ENCODE results near the gene TRIOBP. TPM values are rescaled to one million over a fixed set of nuclear protein-coding genes. Genes with fewer than 3 reads are reported as not detected.

The TRIOBP gene
- total and polyA plus RNA-seq, 12 donors, result 34.7 to 115 (median 82.4) TPM

DNA sequence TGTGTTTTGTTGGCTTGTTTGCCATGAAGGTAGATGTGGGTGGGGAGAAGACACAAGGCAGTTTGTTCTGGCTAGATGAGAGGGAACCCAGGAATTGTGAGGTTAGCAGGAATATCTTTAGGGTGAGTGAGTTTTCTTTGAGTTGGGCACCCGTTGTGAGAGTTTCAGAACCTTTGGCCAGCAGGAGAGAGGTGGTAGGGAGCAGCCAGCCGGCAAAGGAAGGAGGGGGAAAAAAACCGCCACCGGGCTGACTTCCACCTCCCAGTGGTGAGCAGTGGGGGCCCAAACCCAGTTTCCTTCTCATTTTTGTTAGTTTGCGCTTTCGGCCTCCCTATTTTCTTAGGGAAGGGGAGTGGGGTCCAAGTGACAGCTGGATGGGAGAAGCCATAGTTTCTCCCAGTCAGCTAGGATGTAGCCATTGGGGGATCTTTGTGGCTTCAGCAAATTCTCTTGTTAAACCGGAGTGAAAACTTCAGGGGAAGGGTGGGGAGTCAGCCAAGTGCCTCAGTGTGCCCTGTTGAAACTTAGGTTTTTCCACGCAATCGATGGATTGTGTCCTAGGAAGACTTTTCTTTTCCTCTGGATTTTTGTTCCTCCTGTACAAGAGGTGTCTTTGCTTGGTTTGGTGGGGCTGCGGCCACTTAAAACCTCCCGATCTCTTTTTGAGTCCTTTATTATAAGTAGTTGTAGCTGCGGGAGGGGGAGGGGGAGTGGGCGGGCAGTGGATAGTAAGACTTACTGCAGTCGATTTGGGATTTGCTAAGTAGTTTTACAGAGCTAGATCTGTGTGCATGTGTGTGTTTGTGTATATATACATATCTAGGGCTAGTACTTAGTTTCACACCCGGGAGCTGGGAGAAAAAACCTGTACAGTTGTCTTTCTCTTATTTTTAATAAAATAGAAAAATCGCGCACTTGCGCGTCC is 109.8 kb downstream of the TRIOBP start:
- WGBS, 2 donors, result 1 to 4% methylated on average over 19 of the region's 19 CpGs
- Histone ChIP-seq H3K4me3 (peak overlapping the region; percentile 54 to 85 (median 71)), H3K9me3 (no peaks in the 10 kb centered on the region), H3K4me1 (peaks cover 8 to 67% (median 42%) of the 10 kb centered on the region in 9 donors), H3K27ac (peak overlapping the region in 7 of 10 donors; percentile 39 to 96 (median 62)), H3K27me3 (peaks cover 0 to 34% (median 0%) of the 10 kb centered on the region in 7 donors), H3K36me3 (no peaks in the 10 kb centered on the region)
- intact Hi-C loops (cut with DNase I), result loop anchor here in 3 of 10 donors (5.0 to 10.0 kb wide), 2 partner anchors 46 to 52 kb away; no protein-coding TSS in a partner anchor
- TF ChIP-seq, protein P1, sequence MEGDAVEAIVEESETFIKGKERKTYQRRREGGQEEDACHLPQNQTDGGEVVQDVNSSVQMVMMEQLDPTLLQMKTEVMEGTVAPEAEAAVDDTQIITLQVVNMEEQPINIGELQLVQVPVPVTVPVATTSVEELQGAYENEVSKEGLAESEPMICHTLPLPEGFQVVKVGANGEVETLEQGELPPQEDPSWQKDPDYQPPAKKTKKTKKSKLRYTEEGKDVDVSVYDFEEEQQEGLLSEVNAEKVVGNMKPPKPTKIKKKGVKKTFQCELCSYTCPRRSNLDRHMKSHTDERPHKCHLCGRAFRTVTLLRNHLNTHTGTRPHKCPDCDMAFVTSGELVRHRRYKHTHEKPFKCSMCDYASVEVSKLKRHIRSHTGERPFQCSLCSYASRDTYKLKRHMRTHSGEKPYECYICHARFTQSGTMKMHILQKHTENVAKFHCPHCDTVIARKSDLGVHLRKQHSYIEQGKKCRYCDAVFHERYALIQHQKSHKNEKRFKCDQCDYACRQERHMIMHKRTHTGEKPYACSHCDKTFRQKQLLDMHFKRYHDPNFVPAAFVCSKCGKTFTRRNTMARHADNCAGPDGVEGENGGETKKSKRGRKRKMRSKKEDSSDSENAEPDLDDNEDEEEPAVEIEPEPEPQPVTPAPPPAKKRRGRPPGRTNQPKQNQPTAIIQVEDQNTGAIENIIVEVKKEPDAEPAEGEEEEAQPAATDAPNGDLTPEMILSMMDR (IDR thresholded peaks at IDR 0.05), result no peak
- DNase-seq (no peak), ATAC-seq (peak in 1 of 8 donors; percentile 18)

DNA sequence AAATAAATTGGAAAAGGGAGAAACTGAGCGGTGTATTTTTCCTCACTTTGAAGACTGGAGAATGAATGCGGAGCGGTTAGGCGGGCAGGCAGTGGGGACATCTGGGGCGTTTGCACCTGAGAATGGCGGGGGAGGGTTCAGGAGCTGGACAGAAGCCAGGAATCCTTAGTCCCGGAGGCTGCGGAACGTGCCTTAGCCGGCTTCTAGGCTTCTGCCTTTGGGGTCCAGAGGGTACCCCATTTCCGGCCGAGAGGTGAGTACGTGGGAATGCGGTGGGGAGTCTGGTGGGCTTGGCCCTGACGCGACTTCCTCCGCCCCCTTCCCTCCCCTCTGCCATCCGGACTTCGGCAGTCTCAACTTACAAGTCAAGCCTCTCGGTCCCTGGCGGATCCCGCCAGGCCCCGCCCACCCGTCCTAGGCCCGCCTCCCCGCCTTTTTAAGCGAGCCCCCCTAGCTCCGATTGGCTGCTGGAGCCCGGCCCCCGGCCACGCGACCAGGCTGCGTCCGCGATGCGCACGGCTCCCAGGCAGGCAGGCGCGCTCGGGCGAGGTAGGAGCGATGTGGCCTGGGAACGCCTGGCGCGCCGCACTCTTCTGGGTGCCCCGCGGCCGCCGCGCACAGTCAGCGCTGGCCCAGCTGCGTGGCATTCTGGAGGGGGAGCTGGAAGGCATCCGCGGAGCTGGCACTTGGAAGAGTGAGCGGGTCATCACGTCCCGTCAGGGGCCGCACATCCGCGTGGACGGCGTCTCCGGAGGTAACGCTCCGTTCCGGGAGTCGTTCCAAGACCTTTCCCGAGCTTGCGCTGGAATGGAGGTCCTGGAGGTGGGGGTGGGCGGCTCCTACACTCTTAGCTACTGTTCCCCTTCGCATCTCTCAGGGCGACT is 110.8 kb downstream of the TRIOBP start, which contains the start of gene GCAT:
GCAT (plus strand) TSS at position 525 of the 884 bp plus-strand sequence; CDS start at position 559, 34 bp downstream.
- TF ChIP-seq, protein P1 (IDR thresholded peaks at IDR 0.05), result no peak
- Histone ChIP-seq H3K9me3 (no peaks in the 10 kb centered on the region), H3K4me3 (peak within 1 kb of the TSS; percentile 54 to 85 (median 71)), H3K36me3 (no peaks in the 10 kb centered on the region), H3K27ac (peak within 1 kb of the TSS in 9 of 10 donors; percentile 30 to 96 (median 62)), H3K27me3 (peaks cover 0 to 27% (median 0%) of the 10 kb centered on the region in 7 donors), H3K4me1 (peaks cover 6 to 58% (median 36%) of the 10 kb centered on the region in 9 donors)
- ATAC-seq (peak; percentile 88 to 94 (median 91)), DNase-seq (peak; percentile 94 to 96)
- 0 to 1% methylated on average over 73 of the region's 73 CpGs for WGBS, 2 donors
- intact Hi-C loops (cut with DNase I), result loop anchor here in 3 of 10 donors (5.0 to 10.0 kb wide), 2 partner anchors 45 to 53 kb away; no protein-coding TSS in a partner anchor

DNA sequence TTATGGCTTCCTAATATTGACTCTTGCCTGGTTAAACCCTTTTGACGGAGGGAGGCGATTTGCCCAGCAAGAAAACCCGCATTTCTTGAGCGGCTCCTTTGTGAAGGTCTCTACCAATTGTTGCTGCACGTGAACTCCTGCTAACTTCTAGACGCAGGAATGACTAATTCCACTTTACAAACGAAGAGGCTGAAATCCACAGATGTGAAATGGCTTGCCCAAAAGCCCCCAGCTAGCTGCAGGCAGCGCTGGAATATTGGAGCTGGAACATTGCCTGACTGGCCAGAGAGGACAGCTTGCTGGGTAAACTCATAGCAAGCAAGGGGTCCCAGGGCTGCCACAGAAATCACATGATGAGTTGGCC is 111.4 kb downstream of the TRIOBP start:
- WGBS, 2 donors, result 6 to 9% methylated on average over 8 of the region's 8 CpGs
- TF ChIP-seq, protein P1 (IDR thresholded peaks at IDR 0.05), result no peak
- intact Hi-C loops (cut with DNase I), result loop anchor here in 3 of 10 donors (5.0 to 10.0 kb wide), 2 partner anchors 44 to 53 kb away; no protein-coding TSS in a partner anchor
- H3K27me3 ChIP-seq, result peaks cover 0 to 25% (median 0%) of the 10 kb centered on the region in 7 donors
- H3K9me3 ChIP-seq, result no peaks in the 10 kb centered on the region
- H3K4me1 ChIP-seq, result peaks cover 6 to 52% (median 30%) of the 10 kb centered on the region in 9 donors
- peak overlapping the region in 9 of 10 donors; percentile 21 to 96 (median 62) for H3K27ac ChIP-seq
- ATAC-seq (no peak), DNase-seq (no peak)
- no peaks in the 10 kb centered on the region for H3K36me3 ChIP-seq
- H3K4me3 ChIP-seq, result peak overlapping the region; percentile 18 to 85 (median 69)
